Ishikawa (cell line): ENCODE data around the gene MACROD2.

ENCODE experiments used
- CEBPB ChIP-seq: IDR thresholded peaks from 2 replicates; pipeline ENCODE4 v1.6.1; 2012
- CREB1 ChIP-seq: IDR thresholded peaks from 2 replicates; pipeline ENCODE4 v1.6.1; 2012; ENCODE audit warnings: low read depth
- EGR1 ChIP-seq: IDR thresholded peaks from 2 replicates; pipeline ENCODE4 v1.6.1; 2012
- EP300 ChIP-seq: IDR thresholded peaks from 2 replicates; pipeline ENCODE4 v1.6.1; 2012; ENCODE audit warnings: borderline replicate concordance
- FOXM1 ChIP-seq: IDR thresholded peaks from 2 replicates; pipeline ENCODE4 v1.6.1; 2012; ENCODE audit warnings: low read depth, borderline replicate concordance
- NFIC ChIP-seq: IDR thresholded peaks from 2 replicates; pipeline ENCODE4 v1.6.1; 2012
- RAD21 ChIP-seq: IDR thresholded peaks from 2 replicates; pipeline ENCODE4 v1.6.1; 2012; ENCODE audit warnings: low read depth
- TAF1 ChIP-seq: IDR thresholded peaks from 2 replicates; pipeline ENCODE4 v1.6.1; 2012; ENCODE audit warnings: low read depth, mild to moderate bottlenecking
- TEAD4 ChIP-seq: IDR thresholded peaks from 2 replicates; pipeline ENCODE4 v1.6.1; 2012
- YY1 ChIP-seq: IDR thresholded peaks from 2 replicates; pipeline ENCODE4 v1.6.1; 2012; ENCODE audit warnings: low read depth
- TF ChIP-seq, protein P1 (sequence below): IDR thresholded peaks from 2 replicates; pipeline ENCODE4 v1.6.1; 2012
- TF ChIP-seq, protein P2 (sequence below): IDR thresholded peaks from 2 replicates; pipeline ENCODE4 v1.6.1; 2012; ENCODE audit warnings: low read depth, mild to moderate bottlenecking
- TF ChIP-seq, protein P3 (sequence below): IDR thresholded peaks from 2 replicates; pipeline ENCODE4 v1.6.1; 2012

DNA sequence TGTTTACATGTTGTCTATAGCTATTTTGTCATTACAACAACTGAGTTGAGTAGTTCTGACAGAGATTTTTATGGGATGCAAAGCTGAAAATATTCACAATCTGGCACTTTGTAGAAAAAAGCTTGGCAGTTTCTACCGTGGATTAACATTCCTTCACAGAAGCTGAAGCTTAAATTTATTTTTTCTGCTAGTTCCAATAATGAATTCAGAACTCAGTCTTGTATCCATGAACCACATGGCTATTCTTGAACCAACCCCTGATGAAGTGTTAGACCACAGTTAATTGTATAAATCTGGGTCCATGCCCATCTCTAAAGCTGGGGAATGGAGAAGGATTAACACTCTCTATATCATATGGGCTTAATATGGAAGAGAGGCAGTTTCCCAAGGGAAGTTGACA lies 1085.9 kb downstream of the MACROD2 start:
- TF ChIP-seq, protein P1, sequence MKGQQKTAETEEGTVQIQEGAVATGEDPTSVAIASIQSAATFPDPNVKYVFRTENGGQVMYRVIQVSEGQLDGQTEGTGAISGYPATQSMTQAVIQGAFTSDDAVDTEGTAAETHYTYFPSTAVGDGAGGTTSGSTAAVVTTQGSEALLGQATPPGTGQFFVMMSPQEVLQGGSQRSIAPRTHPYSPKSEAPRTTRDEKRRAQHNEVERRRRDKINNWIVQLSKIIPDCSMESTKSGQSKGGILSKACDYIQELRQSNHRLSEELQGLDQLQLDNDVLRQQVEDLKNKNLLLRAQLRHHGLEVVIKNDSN: no peak
- TF ChIP-seq, protein P2, sequence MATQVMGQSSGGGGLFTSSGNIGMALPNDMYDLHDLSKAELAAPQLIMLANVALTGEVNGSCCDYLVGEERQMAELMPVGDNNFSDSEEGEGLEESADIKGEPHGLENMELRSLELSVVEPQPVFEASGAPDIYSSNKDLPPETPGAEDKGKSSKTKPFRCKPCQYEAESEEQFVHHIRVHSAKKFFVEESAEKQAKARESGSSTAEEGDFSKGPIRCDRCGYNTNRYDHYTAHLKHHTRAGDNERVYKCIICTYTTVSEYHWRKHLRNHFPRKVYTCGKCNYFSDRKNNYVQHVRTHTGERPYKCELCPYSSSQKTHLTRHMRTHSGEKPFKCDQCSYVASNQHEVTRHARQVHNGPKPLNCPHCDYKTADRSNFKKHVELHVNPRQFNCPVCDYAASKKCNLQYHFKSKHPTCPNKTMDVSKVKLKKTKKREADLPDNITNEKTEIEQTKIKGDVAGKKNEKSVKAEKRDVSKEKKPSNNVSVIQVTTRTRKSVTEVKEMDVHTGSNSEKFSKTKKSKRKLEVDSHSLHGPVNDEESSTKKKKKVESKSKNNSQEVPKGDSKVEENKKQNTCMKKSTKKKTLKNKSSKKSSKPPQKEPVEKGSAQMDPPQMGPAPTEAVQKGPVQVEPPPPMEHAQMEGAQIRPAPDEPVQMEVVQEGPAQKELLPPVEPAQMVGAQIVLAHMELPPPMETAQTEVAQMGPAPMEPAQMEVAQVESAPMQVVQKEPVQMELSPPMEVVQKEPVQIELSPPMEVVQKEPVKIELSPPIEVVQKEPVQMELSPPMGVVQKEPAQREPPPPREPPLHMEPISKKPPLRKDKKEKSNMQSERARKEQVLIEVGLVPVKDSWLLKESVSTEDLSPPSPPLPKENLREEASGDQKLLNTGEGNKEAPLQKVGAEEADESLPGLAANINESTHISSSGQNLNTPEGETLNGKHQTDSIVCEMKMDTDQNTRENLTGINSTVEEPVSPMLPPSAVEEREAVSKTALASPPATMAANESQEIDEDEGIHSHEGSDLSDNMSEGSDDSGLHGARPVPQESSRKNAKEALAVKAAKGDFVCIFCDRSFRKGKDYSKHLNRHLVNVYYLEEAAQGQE: no peak
- TF ChIP-seq, protein P3, sequence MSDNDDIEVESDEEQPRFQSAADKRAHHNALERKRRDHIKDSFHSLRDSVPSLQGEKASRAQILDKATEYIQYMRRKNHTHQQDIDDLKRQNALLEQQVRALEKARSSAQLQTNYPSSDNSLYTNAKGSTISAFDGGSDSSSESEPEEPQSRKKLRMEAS: no peak
- TF ChIP-seq EGR1 (no peak), FOXM1 (no peak), TAF1 (no peak), CREB1 (no peak), TEAD4 (no peak), EP300 (no peak), RAD21 (no peak), YY1 (no peak), CEBPB (no peak), NFIC (no peak)
